ENCODE results near the gene RBPJ.

The RBPJ gene

DNA sequence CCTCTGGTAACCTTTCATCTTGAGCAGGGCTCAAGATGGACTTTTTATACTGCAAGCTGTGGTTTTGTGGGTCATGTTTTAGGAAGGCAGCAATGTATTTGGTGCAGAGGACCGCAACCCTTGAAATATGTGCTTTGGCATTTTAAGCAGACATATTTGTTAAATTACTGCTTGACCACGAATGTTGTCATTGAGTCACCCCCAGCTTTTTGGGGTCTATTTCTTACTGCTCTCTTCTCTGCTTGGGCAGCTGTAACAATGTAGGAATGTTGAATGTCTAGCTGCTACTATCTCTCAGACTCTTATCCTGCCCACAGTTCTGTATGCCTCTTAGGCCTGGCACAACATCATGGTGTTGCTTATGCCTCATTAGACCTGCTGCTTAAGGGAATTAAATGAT lies 6.0 kb downstream of the RBPJ start:
- no peak for TF ChIP-seq SIN3A (IDR thresholded peaks at IDR 0.05; ENCODE audit: borderline replicate concordance, insufficient read depth, low read length)
- TF ChIP-seq TAF1 (IDR thresholded peaks at IDR 0.05; ENCODE audit: borderline replicate concordance, insufficient read depth, low read length) = no peak
- no peak for TF ChIP-seq FOXP2 (optimal IDR thresholded peaks at IDR 0.05; ENCODE audit: borderline replicate concordance, extremely low read depth, extremely low read length, insufficient read depth)
- TF ChIP-seq, protein P1, sequence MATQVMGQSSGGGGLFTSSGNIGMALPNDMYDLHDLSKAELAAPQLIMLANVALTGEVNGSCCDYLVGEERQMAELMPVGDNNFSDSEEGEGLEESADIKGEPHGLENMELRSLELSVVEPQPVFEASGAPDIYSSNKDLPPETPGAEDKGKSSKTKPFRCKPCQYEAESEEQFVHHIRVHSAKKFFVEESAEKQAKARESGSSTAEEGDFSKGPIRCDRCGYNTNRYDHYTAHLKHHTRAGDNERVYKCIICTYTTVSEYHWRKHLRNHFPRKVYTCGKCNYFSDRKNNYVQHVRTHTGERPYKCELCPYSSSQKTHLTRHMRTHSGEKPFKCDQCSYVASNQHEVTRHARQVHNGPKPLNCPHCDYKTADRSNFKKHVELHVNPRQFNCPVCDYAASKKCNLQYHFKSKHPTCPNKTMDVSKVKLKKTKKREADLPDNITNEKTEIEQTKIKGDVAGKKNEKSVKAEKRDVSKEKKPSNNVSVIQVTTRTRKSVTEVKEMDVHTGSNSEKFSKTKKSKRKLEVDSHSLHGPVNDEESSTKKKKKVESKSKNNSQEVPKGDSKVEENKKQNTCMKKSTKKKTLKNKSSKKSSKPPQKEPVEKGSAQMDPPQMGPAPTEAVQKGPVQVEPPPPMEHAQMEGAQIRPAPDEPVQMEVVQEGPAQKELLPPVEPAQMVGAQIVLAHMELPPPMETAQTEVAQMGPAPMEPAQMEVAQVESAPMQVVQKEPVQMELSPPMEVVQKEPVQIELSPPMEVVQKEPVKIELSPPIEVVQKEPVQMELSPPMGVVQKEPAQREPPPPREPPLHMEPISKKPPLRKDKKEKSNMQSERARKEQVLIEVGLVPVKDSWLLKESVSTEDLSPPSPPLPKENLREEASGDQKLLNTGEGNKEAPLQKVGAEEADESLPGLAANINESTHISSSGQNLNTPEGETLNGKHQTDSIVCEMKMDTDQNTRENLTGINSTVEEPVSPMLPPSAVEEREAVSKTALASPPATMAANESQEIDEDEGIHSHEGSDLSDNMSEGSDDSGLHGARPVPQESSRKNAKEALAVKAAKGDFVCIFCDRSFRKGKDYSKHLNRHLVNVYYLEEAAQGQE (IDR thresholded peaks at IDR 0.05; ENCODE audit: insufficient read depth in 1 of 2, low read depth in 2 of 2, low read length in 2 of 2) = no peak
- TF ChIP-seq POLR2AphosphoS5 (IDR thresholded peaks at IDR 0.05; ENCODE audit: low read depth, low read length) = no peak

DNA sequence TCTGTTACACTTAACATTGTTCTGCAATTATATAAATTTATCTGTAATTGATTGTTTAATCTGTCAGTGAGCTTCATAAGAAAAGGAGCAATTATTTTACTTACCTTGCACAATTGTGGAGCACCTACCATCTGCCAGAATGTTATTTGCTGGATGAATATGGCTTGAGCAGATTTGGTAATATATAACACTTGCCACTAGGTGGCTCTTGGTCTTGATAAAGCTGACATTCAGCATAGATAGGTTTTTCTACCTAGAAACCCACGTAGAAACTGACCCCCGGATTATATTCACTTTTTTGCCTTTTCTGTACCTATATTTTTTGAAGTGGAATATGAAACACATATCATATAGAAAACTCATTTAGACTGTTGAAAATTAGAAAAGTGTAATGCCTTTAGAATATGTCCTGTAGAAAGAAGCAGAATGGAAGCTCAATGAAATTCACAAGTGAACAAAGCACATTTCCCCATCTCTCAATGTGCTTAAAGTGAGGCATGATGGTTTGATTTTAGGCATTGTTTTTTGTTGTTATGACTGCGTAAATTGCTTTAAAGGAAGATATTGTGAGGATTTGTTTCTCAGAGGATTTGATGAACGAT lies 9.5 kb downstream of the RBPJ start:
- no peak for TF ChIP-seq SIN3A (IDR thresholded peaks at IDR 0.05; ENCODE audit: borderline replicate concordance, insufficient read depth, low read length)
- TF ChIP-seq, protein P1 (IDR thresholded peaks at IDR 0.05; ENCODE audit: insufficient read depth in 1 of 2, low read depth in 2 of 2, low read length in 2 of 2) = no peak
- TF ChIP-seq POLR2AphosphoS5 (IDR thresholded peaks at IDR 0.05; ENCODE audit: low read depth, low read length) = no peak

DNA sequence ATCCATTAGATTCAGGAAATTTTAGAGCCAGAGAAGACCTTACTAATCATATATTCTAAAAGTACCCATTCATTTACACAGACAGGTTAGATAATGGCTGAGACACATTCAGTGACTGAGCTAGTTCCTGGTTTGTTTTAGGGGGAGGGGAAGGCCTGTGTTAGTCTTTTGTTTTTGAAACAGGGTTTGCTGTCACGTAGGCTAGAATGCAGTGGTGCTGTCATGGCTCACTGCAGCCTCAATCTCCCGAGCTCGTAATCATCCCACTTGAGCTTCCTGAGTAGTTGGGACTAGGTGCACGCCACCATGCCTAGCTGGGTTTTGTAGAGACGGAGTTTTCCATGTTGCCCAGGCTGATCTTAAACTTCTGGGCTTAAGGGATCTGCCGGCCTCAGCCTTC lies 10.1 kb downstream of the RBPJ start:
- TF ChIP-seq TAF1 (IDR thresholded peaks at IDR 0.05; ENCODE audit: borderline replicate concordance, insufficient read depth, low read length) = no peak
- TF ChIP-seq POLR2AphosphoS5 (IDR thresholded peaks at IDR 0.05; ENCODE audit: low read depth, low read length) = peak; percentile 22
- TF ChIP-seq, protein P1 (IDR thresholded peaks at IDR 0.05; ENCODE audit: insufficient read depth in 1 of 2, low read depth in 2 of 2, low read length in 2 of 2) = no peak
- no peak; the same call in 1 of the 2 replicates for TF ChIP-seq SIN3A (IDR thresholded peaks at IDR 0.05; ENCODE audit: borderline replicate concordance, insufficient read depth, low read length)
- no peak for TF ChIP-seq FOXP2 (optimal IDR thresholded peaks at IDR 0.05; ENCODE audit: borderline replicate concordance, extremely low read depth, extremely low read length, insufficient read depth)

DNA sequence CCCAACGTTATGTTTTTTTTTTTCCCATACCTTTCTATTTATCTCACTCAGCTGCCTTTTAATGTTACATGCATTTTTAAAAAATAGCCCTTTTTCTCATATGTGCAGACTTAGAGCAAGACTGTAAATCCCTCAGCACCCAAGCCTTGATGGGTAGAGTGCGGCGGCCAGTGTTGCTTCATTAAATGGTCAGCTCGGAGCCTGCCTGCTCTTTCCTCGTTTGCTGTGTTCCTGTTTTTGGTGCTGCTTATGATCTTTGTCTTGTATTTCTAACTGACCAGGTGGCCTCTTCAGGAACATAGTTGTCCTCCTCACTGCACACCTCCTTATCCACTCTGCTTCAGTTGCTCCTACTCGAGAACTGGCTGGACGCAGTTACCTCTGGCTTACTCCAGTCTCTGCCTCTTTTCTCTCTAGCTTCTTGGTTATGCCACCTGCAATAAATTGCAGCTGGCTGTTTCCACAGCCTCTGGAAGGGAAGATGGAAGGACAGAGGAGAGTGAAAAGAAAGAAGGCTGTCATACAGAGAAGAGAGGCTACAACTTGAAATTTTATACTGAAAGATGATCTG lies 10.7 kb downstream of the RBPJ start:
- TF ChIP-seq, protein P1 (IDR thresholded peaks at IDR 0.05; ENCODE audit: insufficient read depth in 1 of 2, low read depth in 2 of 2, low read length in 2 of 2) = no peak
- TF ChIP-seq SIN3A (IDR thresholded peaks at IDR 0.05; ENCODE audit: borderline replicate concordance, insufficient read depth, low read length) = no peak
- TF ChIP-seq FOXP2 (optimal IDR thresholded peaks at IDR 0.05; ENCODE audit: borderline replicate concordance, extremely low read depth, extremely low read length, insufficient read depth) = no peak
- TF ChIP-seq POLR2AphosphoS5 (IDR thresholded peaks at IDR 0.05; ENCODE audit: low read depth, low read length) = no peak

DNA sequence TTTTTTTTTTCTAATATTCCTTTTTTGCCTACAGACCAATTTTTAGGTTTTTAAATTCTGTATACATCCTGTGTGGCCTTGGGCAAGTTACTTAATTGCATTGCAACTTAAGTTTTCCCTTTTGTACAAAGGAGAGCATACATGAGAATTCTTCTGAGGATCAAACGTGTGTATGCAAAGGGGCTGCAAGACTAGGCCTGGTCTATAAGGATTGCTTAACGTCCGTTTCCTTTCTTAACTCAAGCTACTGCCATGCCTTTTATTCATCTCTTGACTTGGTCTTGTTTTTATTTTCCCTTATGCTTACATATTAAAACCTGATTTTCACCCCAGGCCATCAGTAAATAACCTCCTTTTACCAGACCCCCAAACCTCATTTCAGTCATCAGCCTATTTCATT lies 13.6 kb downstream of the RBPJ start:
- TF ChIP-seq FOXP2 (optimal IDR thresholded peaks at IDR 0.05; ENCODE audit: borderline replicate concordance, extremely low read depth, extremely low read length, insufficient read depth) = no peak

Measured in PFSK-1 (cell line).